H1 (cell line): Measurements from ENCODE around the gene GATB. TPM values are rescaled to one million over a fixed set of nuclear protein-coding genes. Genes with fewer than 3 reads are reported as not detected.

ENCODE experiments used
- CTCF ChIA-PET: fragments of 300-600 bp; sonication (Branson Sonifier 250); formaldehyde crosslinking; loops from one replicate; lab custom pipeline; 2021; ENCODE audit not compliant: partially characterized antibody; lab: Charles Lee
- POLR2A ChIA-PET: fragments of 300-600 bp; sonication (Branson Sonifier 250); formaldehyde crosslinking; loops from one replicate; lab custom pipeline; 2021; ENCODE audit warnings: inconsistent platforms; ENCODE audit not compliant: partially characterized antibody; lab: Charles Lee
- DNase-seq, 2 experiments: peaks; one replicate each; pipeline versions ENCODE4 v3.0.0 to v3.0.0-alpha.2; 2010 to 2022; ENCODE audit warnings: low spot score in 2 of 2, low read depth in 1 of 2, mixed read lengths in 1 of 2
- FAIRE-seq: peaks from 2 replicates; lab custom pipeline; 2011; peaks lifted over from hg19 to GRCh38; lab: Jason Lieb, UNC
- H2AFZ ChIP-seq: 2 replicates; pipeline ENCODE4 v1.8.1; 2012; ENCODE audit warnings: low read length, inconsistent platforms
- H2AK5ac ChIP-seq: 2 replicates; pipeline ENCODE4 v1.6.1; 2013; ENCODE audit warnings: low read depth, low read length
- H2BK120ac ChIP-seq: replicated peaks from 2 replicates; pipeline ENCODE3; 2013; ENCODE audit warnings: low read depth, low read length, inconsistent platforms
- H2BK12ac ChIP-seq: 2 replicates; pipeline ENCODE4 v1.6.1; 2013; ENCODE audit warnings: low read depth, low read length
- H2BK15ac ChIP-seq: 2 replicates; pipeline ENCODE4 v1.6.1; 2013; ENCODE audit warnings: low read length
- H2BK20ac ChIP-seq: 2 replicates; pipeline ENCODE4 v1.6.1; 2013; ENCODE audit warnings: low read length
- H2BK5ac ChIP-seq: 2 replicates; pipeline ENCODE4 v1.6.1; 2013; ENCODE audit warnings: low read depth, low read length
- H3K14ac ChIP-seq: 2 replicates; pipeline ENCODE4 v1.6.1; 2013; ENCODE audit warnings: inconsistent platforms; ENCODE audit not compliant: insufficient read length
- H3K18ac ChIP-seq: 2 replicates; pipeline ENCODE4 v1.6.1; 2013; ENCODE audit warnings: low read length; ENCODE audit errors: extremely low read depth
- H3K23ac ChIP-seq: 2 replicates; pipeline ENCODE4 v1.6.1; 2013; ENCODE audit warnings: inconsistent platforms; ENCODE audit not compliant: insufficient read length
- H3K23me2 ChIP-seq: 2 replicates; pipeline ENCODE4 v1.6.1; 2013; ENCODE audit warnings: low read depth, low read length
- H3K27ac ChIP-seq: 2 replicates; pipeline ENCODE4 v1.6.1; 2011; ENCODE audit warnings: low read depth, low read length, inconsistent platforms
- H3K27me3 ChIP-seq, 4 experiments: replicated peaks in 1 of 4; 1 replicate in 1 of 4; 2 replicates in 3 of 4; pipeline versions ENCODE4 v1.6.1 to v1.8.1; 2011 to 2013; ENCODE audit warnings: low read length in 3 of 4, mild to moderate bottlenecking in 3 of 4, inconsistent platforms in 2 of 4, mixed read lengths in 2 of 4, moderate library complexity in 1 of 4; ENCODE audit not compliant: control insufficient read depth in 3 of 4, insufficient read depth in 3 of 4; ENCODE audit errors: extremely low read depth in 1 of 4
- H3K36me3 ChIP-seq, 4 experiments: 2 replicates each; pipeline versions ENCODE4 v1.6.1 to v1.8.1; 2011 to 2013; ENCODE audit warnings: mild to moderate bottlenecking in 4 of 4, low read length in 3 of 4, moderate library complexity in 2 of 4, control low read depth in 1 of 4, inconsistent platforms in 1 of 4; ENCODE audit not compliant: insufficient read depth in 4 of 4, control insufficient read depth in 2 of 4
- H3K4ac ChIP-seq: replicated peaks from 2 replicates; pipeline ENCODE3; 2013; ENCODE audit warnings: low read length, low read depth, mixed read lengths, inconsistent platforms; ENCODE audit not compliant: insufficient read length
- H3K4me1 ChIP-seq, 4 experiments: replicated peaks in 1 of 4; 1 replicate in 1 of 4; 2 replicates in 3 of 4; pipeline versions ENCODE4 v1.6.1 to v1.8.1; 2011 to 2013; ENCODE audit warnings: low read length in 3 of 4, inconsistent platforms in 2 of 4, mixed read lengths in 1 of 4; ENCODE audit not compliant: insufficient read depth in 4 of 4, control insufficient read depth in 3 of 4
- H3K4me2 ChIP-seq, 2 experiments: 2 replicates each; pipeline versions ENCODE4 v1.6.1 to v1.8.1; 2011 to 2013; ENCODE audit warnings: low read depth in 2 of 2, low read length in 2 of 2, control low read depth in 1 of 2, inconsistent platforms in 1 of 2, mild to moderate bottlenecking in 1 of 2; ENCODE audit not compliant: insufficient read depth in 1 of 2
- H3K4me3 ChIP-seq, 4 experiments: fragments of 200-600, 300-600 bp in 1 of 4; sonication (generic), shearing (Covaris generic), sonication (Bioruptor Twin) in 1 of 4; 2 replicates each; pipeline versions ENCODE4 v1.5.1 to v1.8.1; 2011 to 2016; ENCODE audit warnings: low read length in 4 of 4, low read depth in 3 of 4, control low read depth in 2 of 4, inconsistent platforms in 2 of 4, mild to moderate bottlenecking in 2 of 4, mixed read lengths in 1 of 4, moderate library complexity in 1 of 4; ENCODE audit not compliant: insufficient read depth in 2 of 4; ENCODE audit errors: extremely low read depth in 1 of 4
- H3K56ac ChIP-seq: replicated peaks from 2 replicates; pipeline ENCODE3; 2013; ENCODE audit warnings: low read depth, mild to moderate bottlenecking, mixed read lengths, low read length, inconsistent platforms; ENCODE audit not compliant: insufficient read length
- H3K79me1 ChIP-seq: 2 replicates; pipeline ENCODE4 v1.6.1; 2013; ENCODE audit warnings: low read depth, low read length, control low read depth
- H3K79me2 ChIP-seq, 2 experiments: 2 replicates each; pipeline versions ENCODE4 v1.6.1 to v1.8.1; 2012 to 2013; ENCODE audit warnings: low read length in 2 of 2, mild to moderate bottlenecking in 2 of 2, inconsistent platforms in 1 of 2; ENCODE audit not compliant: insufficient read depth in 2 of 2, control insufficient read depth in 1 of 2
- H3K9ac ChIP-seq, 4 experiments: replicated peaks in 1 of 4; 1 replicate in 1 of 4; 2 replicates in 3 of 4; pipeline versions ENCODE4 v1.6.1 to v1.8.1; 2011 to 2013; ENCODE audit warnings: low read depth in 3 of 4, low read length in 3 of 4, control low read depth in 2 of 4, mild to moderate bottlenecking in 2 of 4, moderate library complexity in 2 of 4, inconsistent platforms in 1 of 4; ENCODE audit errors: extremely low read depth in 1 of 4
- H3K9me3 ChIP-seq, 2 experiments: 2 replicates each; pipeline versions ENCODE4 v1.6.1 to v1.8.1; 2012 to 2013; ENCODE audit warnings: mild to moderate bottlenecking in 2 of 2, moderate library complexity in 2 of 2, control low read depth in 1 of 2, inconsistent platforms in 1 of 2, low read depth in 1 of 2, low read length in 1 of 2, mixed read lengths in 1 of 2; ENCODE audit not compliant: insufficient read depth in 2 of 2
- H4K20me1 ChIP-seq, 2 experiments: replicated peaks in 1 of 2; 2 replicates each; pipeline versions ENCODE3 to v1.8.1; 2011 to 2013; ENCODE audit warnings: inconsistent platforms in 2 of 2, low read length in 2 of 2, mild to moderate bottlenecking in 1 of 2; ENCODE audit not compliant: insufficient read depth in 2 of 2, control insufficient read depth in 1 of 2
- H4K5ac ChIP-seq: 2 replicates; pipeline ENCODE4 v1.6.1; 2013; ENCODE audit warnings: low read length, low read depth, mixed read lengths, inconsistent platforms; ENCODE audit not compliant: insufficient read length
- H4K8ac ChIP-seq: 2 replicates; pipeline ENCODE4 v1.8.0; 2013; ENCODE audit warnings: mild to moderate bottlenecking, moderate library complexity, low read length, inconsistent platforms; ENCODE audit not compliant: insufficient read depth; ENCODE audit errors: extremely low read depth
- H4K91ac ChIP-seq: replicated peaks from 2 replicates; pipeline ENCODE3; 2013; ENCODE audit warnings: low read length, mixed read lengths, inconsistent platforms; ENCODE audit not compliant: insufficient read length
- KDM1A ChIP-seq: fragments of 200-600, 300-600 bp; sonication (generic); IDR thresholded peaks from 2 replicates; pipeline ENCODE4 v1.7.1; 2016; ENCODE audit warnings: mild to moderate bottlenecking, low read length, borderline replicate concordance
- WGBS, 2 experiments: shearing (Covaris generic) in 1 of 2; methylation state at CpG; one replicate each; pipeline versions ENCODE4 v1.1.6 to v1.1.7; 2013 to 2015; ENCODE audit warnings: low lambda C conversion rate in 2 of 2, mixed read lengths in 2 of 2, inconsistent platforms in 1 of 2, low coverage in 1 of 2, missing lambda C conversion rate in 1 of 2; ENCODE audit not compliant: insufficient replicate concordance in 2 of 2, insufficient coverage in 1 of 2, insufficient read length in 1 of 2; ENCODE audit errors: extremely low coverage in 1 of 2, missing lambda C conversion rate in 1 of 2; 5-methylcytosine and 5-hydroxymethylcytosine counted together
- polyA plus RNA-seq, 7 experiments: library from polyadenylated mRNA; depleted of rRNA in 3 of 7; stranded (reverse) in 5 of 7; unstranded in 2 of 7; fragments of >200 nt in 5 of 7; fragments of 200-250 nt in 2 of 7; gene quantifications; 1 replicate in 5 of 7; 2 replicates in 1 of 7; 4 replicates in 1 of 7; pipeline versions ENCODE4 v1.2.1 to v1.2.3, GENCODE V29; 2011 to 2013; ENCODE audit warnings: missing spikeins in 2 of 7, mixed read lengths in 2 of 7
- total RNA-seq: library from RNA; stranded (reverse); fragmentation: NEBNext Ultra II Directional; extraction: Animal tissue kit (Norgen Biotek cat#: 25700); gene quantifications from 2 replicates; pipeline ENCODE4 v1.2.1, GENCODE V29; 2021

GATB gene
- total and polyA plus RNA-seq, 2 of the 8 experiments (the other 6 are each of a cell fraction or from before 2014, with no cell fraction given), result 15.3 to 18.0 TPM

DNA sequence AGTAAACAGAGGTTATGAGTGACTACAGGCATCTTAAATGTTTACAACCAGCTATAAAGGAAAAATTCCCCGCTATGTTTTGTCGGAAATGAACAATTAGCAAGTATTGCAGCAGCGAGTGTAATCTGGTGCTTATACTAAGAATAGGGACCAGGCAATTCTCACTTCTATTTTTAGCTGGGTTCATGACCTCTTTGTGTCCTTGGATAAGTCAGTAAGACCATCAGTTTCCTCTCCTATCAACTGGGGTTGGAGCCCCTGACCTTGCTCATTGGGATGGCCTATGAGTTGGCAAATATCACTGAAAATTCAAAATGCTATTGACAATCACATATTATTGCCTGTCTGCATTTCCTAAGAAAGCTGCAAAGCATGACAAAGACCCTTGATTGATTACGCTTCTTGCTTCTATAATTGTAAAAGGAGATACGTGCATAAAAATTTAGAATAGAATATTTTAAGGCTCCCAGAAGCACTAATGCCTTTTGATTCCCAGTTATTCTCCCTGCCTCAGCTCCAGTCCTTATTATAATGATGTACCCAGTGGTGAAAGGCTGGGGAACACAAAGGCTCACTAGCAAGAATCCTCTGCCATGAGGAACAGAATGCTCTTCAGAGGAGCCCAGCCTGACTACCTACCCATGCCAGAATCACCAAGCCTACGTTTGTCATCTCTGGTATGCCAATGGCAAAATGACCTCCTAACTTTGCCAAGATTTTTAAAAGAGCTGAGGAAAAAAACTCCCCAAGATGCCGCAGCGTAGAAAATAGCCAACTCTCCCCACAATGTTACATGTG is 21.9 kb downstream of the GATB start:
- no peak overlapping the region for H2BK12ac ChIP-seq
- peaks cover 0 to 18% (median 0%) of the 10 kb centered on the region in 4 experiments; a peak in 1 of 8 replicates for H3K36me3 ChIP-seq
- no peak overlapping the region for H2BK20ac ChIP-seq
- H3K9me3 ChIP-seq, result peaks cover 10 to 18% of the 10 kb centered on the region in 2 experiments
- no peak overlapping the region for H4K5ac ChIP-seq
- H3K79me1 ChIP-seq, result no peaks in the 10 kb centered on the region; the same call in 1 of the 2 replicates
- ChIA-PET POLR2A (interaction anchor here (1.5 kb wide), 1 partner anchor 9 kb away, joined by 4 read pairs; no protein-coding TSS in a partner anchor), CTCF (interaction anchor here (1.1 to 1.3 kb wide), 4 partner anchors 22 to 647 kb away, joined by 3 to 4 read pairs (median 3); no protein-coding TSS in a partner anchor)
- H2AFZ ChIP-seq, result no peak overlapping the region
- H2BK15ac ChIP-seq, result no peak overlapping the region
- no peak for TF ChIP-seq KDM1A
- no peak overlapping the region for H3K23ac ChIP-seq
- H4K8ac ChIP-seq, result no peak overlapping the region
- WGBS, 2 experiments, result 91% methylated on average over 8 of the region's 8 CpGs; no CpG with 5 or more reads in 1 of the 2 experiments
- no peak overlapping the region for H3K4me3 ChIP-seq
- no peaks in the 10 kb centered on the region for H3K23me2 ChIP-seq
- H3K14ac ChIP-seq, result no peak overlapping the region
- no peak overlapping the region for H3K27ac ChIP-seq
- H3K9ac ChIP-seq, result no peak overlapping the region
- no peaks in the 10 kb centered on the region for H3K27me3 ChIP-seq
- no peak for FAIRE-seq
- no peak for DNase-seq
- no peak overlapping the region for H3K18ac ChIP-seq
- no peaks in the 10 kb centered on the region for H4K20me1 ChIP-seq
- H2BK5ac ChIP-seq, result no peak overlapping the region
- no peaks in the 10 kb centered on the region for H3K4me1 ChIP-seq
- H3K79me2 ChIP-seq, result no peaks in the 10 kb centered on the region
- H3K56ac ChIP-seq, result no peak overlapping the region
- H4K91ac ChIP-seq, result no peak overlapping the region
- H2BK120ac ChIP-seq, result no peak overlapping the region
- no peak overlapping the region for H2AK5ac ChIP-seq
- no peak overlapping the region for H3K4ac ChIP-seq
- H3K4me2 ChIP-seq, result no peak overlapping the region
